ENCODE data around the gene TMEM208.
A peak's percentile ranks its signal among the peaks of the same experiment; 100 is the strongest.

The TMEM208 gene

GRCh38 chr16:67210069-67210937 is 16.6 kb upstream of the TMEM208 start:
- no peak for DNase-seq

GRCh38 chr16:67211674-67212073 is 15.3 kb upstream of the TMEM208 start:
- no peak for DNase-seq

- no peak for DNase-seq
Measured at GRCh38 chr16:67212766-67213165, 14.2 kb upstream of the TMEM208 start.

GRCh38 chr16:67213197-67214019 is 13.5 kb upstream of the TMEM208 start:
- DNase-seq, result no peak

GRCh38 chr16:67215706-67216105 is 11.2 kb upstream of the TMEM208 start:
- DNase-seq, result no peak

- DNase-seq, result no peak
Measured at GRCh38 chr16:67216612-67217490, 10.1 kb upstream of the TMEM208 start.

- DNase-seq, result no peak
Measured at GRCh38 chr16:67223992-67224391, 2.9 kb upstream of the TMEM208 start.

DNA sequence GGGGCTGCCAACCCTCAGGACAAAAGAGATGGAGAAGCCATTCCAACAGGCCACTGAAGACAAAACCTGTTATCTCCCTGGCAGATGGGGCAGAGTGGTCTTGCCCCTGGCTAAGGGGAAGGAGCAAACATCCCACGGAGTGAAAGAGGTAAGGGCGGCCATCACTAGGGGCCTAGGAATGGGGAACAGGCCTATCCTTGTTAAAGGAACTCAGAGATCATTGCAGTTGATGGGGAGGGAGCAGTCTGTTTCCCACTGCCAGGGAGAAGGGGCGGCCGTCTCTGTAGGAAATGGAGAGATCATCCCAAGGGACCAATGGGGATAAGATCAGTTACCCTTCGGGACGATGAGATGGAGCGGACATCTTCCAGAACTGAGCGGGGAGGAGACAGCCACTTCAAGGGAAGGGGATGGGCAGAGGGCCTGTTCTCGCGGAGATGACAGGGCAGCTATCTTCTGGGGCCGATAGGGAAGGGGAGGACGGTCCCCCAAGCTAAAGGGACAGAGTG is 581 bp upstream of the TMEM208 start:
- no peak for DNase-seq

DNA sequence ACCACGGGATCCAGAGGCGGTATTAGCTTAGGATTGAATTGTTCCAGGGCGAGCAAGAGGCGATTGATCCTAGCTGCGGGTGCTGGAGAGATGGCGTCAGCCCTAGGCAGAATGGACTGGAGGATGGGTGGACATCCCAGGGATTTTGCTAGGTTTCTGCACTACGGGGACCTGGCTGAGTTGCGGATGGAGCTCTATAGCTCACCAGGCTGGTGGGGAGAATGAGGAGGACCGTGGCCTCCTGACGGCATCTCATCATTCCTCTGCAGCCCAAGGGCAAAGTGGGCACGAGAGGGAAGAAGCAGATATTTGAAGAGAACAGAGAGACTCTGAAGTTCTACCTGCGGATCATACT is 614 bp downstream of the TMEM208 start:
- no peak for DNase-seq

DNA sequence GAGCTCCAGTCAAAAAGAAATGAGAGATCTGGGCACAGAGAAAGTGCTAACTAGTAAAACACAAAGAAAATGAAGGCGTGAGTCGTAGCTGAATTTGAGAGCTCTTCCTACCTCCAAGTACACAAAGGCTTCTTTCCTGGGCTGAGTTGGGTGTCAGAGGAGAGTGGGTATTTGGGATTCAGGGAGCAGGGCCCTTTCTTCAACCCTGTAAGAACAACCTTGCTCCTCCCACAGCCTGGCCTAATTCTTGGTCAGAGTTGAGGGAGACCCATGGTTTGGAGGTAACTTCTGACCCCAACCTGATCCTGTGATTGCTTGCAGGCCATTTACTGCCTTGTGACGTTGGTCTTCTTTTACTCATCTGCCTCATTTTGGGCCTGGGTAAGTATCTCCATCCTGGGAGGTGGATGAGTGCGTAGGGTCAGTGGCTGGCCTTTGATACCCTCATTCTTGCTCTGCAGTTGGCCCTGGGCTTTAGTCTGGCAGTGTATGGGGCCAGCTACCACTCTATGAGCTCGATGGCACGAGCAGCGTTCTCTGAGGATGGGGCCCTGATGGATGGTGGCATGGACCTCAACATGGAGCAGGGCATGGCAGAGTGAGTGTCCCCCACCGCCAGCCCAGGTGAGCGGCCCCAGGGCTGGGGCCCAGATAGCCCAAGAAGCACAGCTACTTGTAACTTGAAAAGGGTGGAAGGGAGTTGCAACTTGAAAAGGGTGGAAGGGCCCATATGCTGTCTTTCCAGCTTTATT is 1.3 kb downstream of the TMEM208 start:
- DNase-seq, result no peak

DNA sequence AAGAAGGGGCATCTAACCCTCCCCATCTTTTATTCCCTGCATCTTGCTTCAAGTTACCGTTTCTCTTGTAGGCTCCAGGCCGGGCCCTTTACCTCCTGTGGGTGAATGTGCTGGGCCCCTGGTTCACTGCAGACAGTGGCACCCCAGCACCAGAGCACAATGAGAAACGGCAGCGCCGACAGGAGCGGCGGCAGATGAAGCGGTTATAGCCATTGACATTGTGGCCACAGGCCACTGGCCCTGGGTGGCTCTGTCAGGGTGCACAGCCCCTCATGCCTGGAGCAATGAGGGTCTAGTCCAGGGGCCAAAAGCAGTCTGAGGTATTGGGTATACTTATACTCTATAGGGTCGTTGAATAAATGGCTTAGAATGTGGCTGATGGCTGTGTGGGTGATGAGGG is 2.0 kb downstream of the TMEM208 start:
- no peak for DNase-seq

DNA sequence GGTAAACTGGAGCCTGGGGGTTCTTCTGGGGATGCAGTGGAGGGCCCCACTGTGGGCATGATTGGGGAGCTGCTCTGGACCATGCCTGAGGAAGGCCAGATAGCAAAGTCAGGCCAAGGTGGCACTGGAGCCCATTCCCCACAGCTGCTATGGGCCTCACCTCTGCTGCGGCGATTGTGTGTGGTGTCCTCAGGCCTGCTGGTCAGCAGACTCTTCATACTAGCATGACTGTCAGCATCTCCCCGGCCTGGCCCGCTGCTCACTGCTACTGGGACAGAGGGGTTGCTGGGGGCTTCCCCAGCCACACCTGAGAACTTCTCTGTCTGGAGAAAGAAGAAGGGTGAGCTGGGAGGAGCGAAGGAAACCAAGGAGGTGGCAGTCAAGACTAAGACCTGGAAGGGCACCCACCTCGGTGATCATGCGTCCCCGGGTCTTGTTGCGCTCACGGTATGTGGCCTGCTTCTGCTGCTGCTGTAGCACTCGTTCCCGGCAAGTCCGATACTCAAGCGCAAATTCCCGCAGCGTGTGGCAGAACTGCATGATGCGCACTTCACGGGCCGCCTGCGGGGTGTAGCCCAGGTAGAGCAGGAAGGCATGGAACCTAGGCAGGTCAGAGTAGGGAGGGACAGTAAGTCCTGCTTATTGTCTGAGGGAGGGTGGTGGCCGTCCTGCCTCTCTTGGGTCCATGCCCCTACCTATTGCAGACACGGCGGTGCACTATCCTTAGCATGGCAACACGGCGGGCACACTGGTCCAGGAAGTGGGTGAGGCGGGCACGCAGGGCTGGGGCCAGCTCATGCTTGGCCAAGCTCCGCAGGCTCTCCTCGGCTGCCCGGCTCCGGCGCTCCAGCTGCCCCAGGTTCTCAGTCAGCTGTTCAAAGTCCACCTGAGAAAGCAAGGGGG is 3.2 kb downstream of the TMEM208 start:
- DNase-seq, result no peak

GRCh38 chr16:67230809-67231660 is 4.1 kb downstream of the TMEM208 start:
- no peak for DNase-seq

GRCh38 chr16:67233596-67233995 is 6.7 kb downstream of the TMEM208 start:
- no peak for DNase-seq

GRCh38 chr16:67234180-67234597 is 7.3 kb downstream of the TMEM208 start:
- no peak for DNase-seq

- no peak for DNase-seq
Measured at GRCh38 chr16:67235816-67236562, 9.1 kb downstream of the TMEM208 start.

- peak; percentile 26 for DNase-seq
Measured at GRCh38 chr16:67236563-67237395, 9.8 kb downstream of the TMEM208 start.
